Measurements from ENCODE around the gene TRIO. TPM values are rescaled to one million over a fixed set of nuclear protein-coding genes. Genes with fewer than 3 reads are reported as not detected.

TRIO gene
- polyA plus RNA-seq, 1 of the 3 experiments (the other 2 are of a cell fraction) = 229 TPM

DNA sequence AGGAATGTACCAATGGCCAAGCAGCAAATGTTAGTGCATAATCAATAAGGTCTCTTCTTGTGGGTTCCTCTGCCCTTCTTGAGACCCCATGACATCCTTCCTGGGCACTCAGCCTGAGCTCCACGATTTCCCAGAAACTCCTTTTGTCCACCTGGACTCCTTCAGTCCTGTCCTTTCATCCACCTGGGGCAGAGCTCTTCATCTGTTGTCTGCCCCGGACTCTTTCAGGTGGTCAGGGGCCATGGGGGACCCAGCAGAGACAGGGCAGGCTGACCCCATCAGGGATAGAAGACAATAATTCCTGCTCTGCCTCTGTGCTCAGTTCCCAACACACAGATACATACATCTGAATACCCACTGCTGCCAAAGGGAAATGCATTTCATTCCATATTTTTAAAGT, 379.6 kb downstream of the TRIO start:
- Histone ChIP-seq H4K20me1 (ENCODE audit: insufficient read depth) (no peaks in the 10 kb centered on the region), H3K4me3 (ENCODE audit: low read depth in 2 of 2, low read length in 1 of 2) (no peak overlapping the region), H3K4me2 (no peak overlapping the region), H3K4me1 (ENCODE audit: control insufficient read depth in 1 of 2, insufficient read depth in 2 of 2, low read depth in 1 of 2, low read length in 1 of 2) (peaks cover 0 to 7% of the 10 kb centered on the region in 2 experiments; a peak in 1 of 4 replicates), H3K9me3 (no peaks in the 10 kb centered on the region), H3K9me2 (no peaks in the 10 kb centered on the region), H3F3A (replicated peaks; ENCODE audit: insufficient read depth) (no peaks in the 10 kb centered on the region), H2AFZ (ENCODE audit: low read depth) (no peak overlapping the region), H3K27ac (ENCODE audit: low read depth in 2 of 2, low read length in 1 of 2) (no peak overlapping the region), H3K9ac (no peak overlapping the region), H3K36me3 (replicated peaks in 1 of 2; ENCODE audit: control insufficient read depth in 1 of 2, insufficient read depth in 2 of 2, low read length in 1 of 2) (no peaks in the 10 kb centered on the region), H3K79me2 (ENCODE audit: insufficient read depth) (no peaks in the 10 kb centered on the region), H3K27me3 (ENCODE audit: insufficient read depth) (no peaks in the 10 kb centered on the region)
- ChIA-PET POLR2A (no interaction called here), CTCF (no interaction called here)
- 42% methylated on average over 2 of the region's 2 CpGs for WGBS (ENCODE audit: low lambda C conversion rate)
- DNase-seq = no peak
- TF ChIP-seq, protein P1, sequence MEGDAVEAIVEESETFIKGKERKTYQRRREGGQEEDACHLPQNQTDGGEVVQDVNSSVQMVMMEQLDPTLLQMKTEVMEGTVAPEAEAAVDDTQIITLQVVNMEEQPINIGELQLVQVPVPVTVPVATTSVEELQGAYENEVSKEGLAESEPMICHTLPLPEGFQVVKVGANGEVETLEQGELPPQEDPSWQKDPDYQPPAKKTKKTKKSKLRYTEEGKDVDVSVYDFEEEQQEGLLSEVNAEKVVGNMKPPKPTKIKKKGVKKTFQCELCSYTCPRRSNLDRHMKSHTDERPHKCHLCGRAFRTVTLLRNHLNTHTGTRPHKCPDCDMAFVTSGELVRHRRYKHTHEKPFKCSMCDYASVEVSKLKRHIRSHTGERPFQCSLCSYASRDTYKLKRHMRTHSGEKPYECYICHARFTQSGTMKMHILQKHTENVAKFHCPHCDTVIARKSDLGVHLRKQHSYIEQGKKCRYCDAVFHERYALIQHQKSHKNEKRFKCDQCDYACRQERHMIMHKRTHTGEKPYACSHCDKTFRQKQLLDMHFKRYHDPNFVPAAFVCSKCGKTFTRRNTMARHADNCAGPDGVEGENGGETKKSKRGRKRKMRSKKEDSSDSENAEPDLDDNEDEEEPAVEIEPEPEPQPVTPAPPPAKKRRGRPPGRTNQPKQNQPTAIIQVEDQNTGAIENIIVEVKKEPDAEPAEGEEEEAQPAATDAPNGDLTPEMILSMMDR (IDR thresholded peaks at IDR 0.05) = no peak
- TF ChIP-seq POLR2AphosphoS5 (IDR thresholded peaks at IDR 0.05; ENCODE audit: low read depth, low read length) (no peak), SMC3 (IDR thresholded peaks at IDR 0.05; ENCODE audit: low read depth, low read length) (no peak), EP300 (IDR thresholded peaks at IDR 0.05; ENCODE audit: borderline replicate concordance in 1 of 2, low read depth in 1 of 2, low read length in 1 of 2) (no peak), ZBTB33 (IDR thresholded peaks at IDR 0.05; ENCODE audit: borderline replicate concordance, low read depth) (no peak), FOSL2 (IDR thresholded peaks at IDR 0.05; ENCODE audit: borderline replicate concordance, low read depth) (no peak), EZH2phosphoT487 (IDR thresholded peaks at IDR 0.05; ENCODE audit: borderline replicate concordance, low read depth) (no peak), ELF1 (IDR thresholded peaks at IDR 0.05) (no peak), USF2 (IDR thresholded peaks at IDR 0.05; ENCODE audit: borderline replicate concordance, low read depth, low read length) (no peak), REST (IDR thresholded peaks at IDR 0.05; ENCODE audit: low read depth, low read length) (no peak), RXRA (IDR thresholded peaks at IDR 0.05; ENCODE audit: borderline replicate concordance, low read depth) (no peak), SIN3A (IDR thresholded peaks at IDR 0.05; ENCODE audit: borderline replicate concordance, low read depth, low read length) (no peak), MXI1 (IDR thresholded peaks at IDR 0.05; ENCODE audit: low read depth, low read length) (no peak), TAF1 (IDR thresholded peaks at IDR 0.05; ENCODE audit: borderline replicate concordance, low read depth, low read length) (no peak), MEF2A (IDR thresholded peaks at IDR 0.05; ENCODE audit: borderline replicate concordance, low read depth) (no peak)
- TF ChIP-seq, protein P2, sequence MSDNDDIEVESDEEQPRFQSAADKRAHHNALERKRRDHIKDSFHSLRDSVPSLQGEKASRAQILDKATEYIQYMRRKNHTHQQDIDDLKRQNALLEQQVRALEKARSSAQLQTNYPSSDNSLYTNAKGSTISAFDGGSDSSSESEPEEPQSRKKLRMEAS (IDR thresholded peaks at IDR 0.05; ENCODE audit: low read depth) = no peak
